Activated CD8-positive, alpha-beta memory T cell treated with anti-CD3 and anti-CD28 coated beads, Interleukin-2, amount 10 ng/mL, durations not matched to agents 7 days and 5 days (primary cell): ENCODE results near the gene CCM2. TPM values are rescaled to one million over a fixed set of nuclear protein-coding genes. Genes with fewer than 3 reads are reported as not detected.

ENCODE experiments used
- ATAC-seq: fragments of 150-1000 bp; cut with Tn5 transposase; one replicate; pipeline ENCODE4 v1.10.0; 2021; ENCODE audit warnings: moderate library complexity
- CTCF ChIA-PET: fragments of 350-600 bp; sonication (Branson Sonifier 250); formaldehyde crosslinking; loops from one replicate; lab custom pipeline; 2021; ENCODE audit warnings: antibody characterized with exemption; lab: Charles Lee
- DNase-seq: peaks from one replicate; pipeline ENCODE4 v3.0.0-alpha.2; 2020
- H3K27ac Mint-ChIP-seq: one replicate; pipeline ENCODE4 v1.8.0; 2021; ENCODE audit warnings: mild to moderate bottlenecking, mixed read lengths
- H3K27me3 Mint-ChIP-seq: one replicate; pipeline ENCODE4 v1.8.0; 2021; ENCODE audit warnings: mixed read lengths
- H3K36me3 Mint-ChIP-seq: one replicate; pipeline ENCODE4 v1.8.0; 2021; ENCODE audit warnings: mild to moderate bottlenecking, mixed read lengths
- H3K4me1 Mint-ChIP-seq: one replicate; pipeline ENCODE4 v1.8.0; 2021; ENCODE audit warnings: mixed read lengths
- H3K4me3 Mint-ChIP-seq: one replicate; pipeline ENCODE4 v1.8.0; 2021; ENCODE audit warnings: mild to moderate bottlenecking, moderate library complexity, mixed read lengths
- H3K9me3 Mint-ChIP-seq: one replicate; pipeline ENCODE4 v1.8.0; 2022; ENCODE audit warnings: low read depth, mixed read lengths
- total RNA-seq, 2 experiments: library from RNA; stranded (reverse); gene quantifications; one replicate each; pipeline ENCODE4 v1.2.3, GENCODE V29; 2021

Gene CCM2
- total RNA-seq, 2 experiments from 2014 or later: 87.5 to 113 TPM

DNA sequence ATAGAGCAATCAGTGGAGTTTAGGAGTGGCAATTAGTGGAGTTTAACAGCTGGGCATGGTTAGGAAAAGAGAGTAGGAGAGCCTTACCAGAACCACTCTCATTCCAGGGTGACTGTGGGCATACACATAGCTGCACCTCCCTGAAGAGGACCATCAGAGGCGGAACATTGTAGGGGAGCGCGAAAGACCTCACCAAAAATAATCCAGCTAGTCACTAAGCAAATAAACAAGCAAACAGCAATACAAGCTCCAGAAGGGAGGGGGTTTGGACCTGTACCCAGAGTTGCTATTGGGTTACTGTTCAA, 92.9 kb downstream of the CCM2 start:
- H3K4me1 Mint-ChIP-seq: peaks cover 8% of the 10 kb centered on the region
- no peak overlapping the region for H3K4me3 Mint-ChIP-seq
- H3K27ac Mint-ChIP-seq: no peak overlapping the region
- DNase-seq (no peak), ATAC-seq (no peak)
- peaks cover 33% of the 10 kb centered on the region for H3K27me3 Mint-ChIP-seq
- CTCF ChIA-PET: interaction anchor here (1.9 kb wide), 1 partner anchor 43 kb away, joined by 9 read pairs; no protein-coding TSS in a partner anchor
- no peaks in the 10 kb centered on the region for H3K9me3 Mint-ChIP-seq
- H3K36me3 Mint-ChIP-seq: peaks cover 3% of the 10 kb centered on the region

DNA sequence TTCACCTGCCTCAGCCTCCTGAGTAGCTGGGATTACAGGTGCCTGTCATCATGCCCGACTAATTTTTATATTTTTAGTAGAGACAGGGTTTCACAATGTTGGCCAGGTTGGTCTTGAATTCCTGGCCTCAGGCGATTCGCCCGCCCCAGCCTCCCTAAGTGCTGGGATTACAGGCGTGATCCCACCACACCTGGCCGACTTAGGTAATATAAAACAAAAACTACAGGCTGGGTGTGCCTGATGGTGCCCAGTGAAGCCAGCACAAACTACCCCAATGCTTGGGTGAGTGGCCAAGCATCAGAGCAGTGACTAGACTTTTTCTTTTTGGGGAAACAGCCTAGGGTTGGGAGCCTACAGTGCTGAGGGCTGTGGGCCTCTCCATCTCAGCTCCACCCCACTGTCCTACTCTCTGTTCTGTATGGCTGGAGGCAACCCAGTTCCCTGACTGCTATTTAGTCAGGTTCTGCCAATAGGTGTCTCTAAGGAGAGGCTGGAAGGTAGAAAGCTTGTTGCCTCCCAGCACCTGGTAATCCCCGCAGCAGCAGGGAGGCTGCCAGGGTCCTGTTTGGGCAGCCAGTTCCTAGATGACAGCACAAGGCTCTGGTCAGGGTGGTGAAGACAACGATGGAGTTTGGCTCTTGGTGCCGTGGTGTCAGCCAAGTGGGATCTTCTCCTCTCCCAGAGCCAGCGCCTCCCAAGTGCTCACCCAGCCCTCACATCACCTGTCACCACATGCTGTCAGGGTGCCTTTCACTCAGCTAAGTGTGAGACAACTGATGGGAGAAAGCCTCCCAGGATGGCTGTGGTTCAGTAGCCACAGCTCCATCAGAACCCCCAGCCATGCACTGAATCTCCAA, 99.2 kb downstream of the CCM2 start:
- DNase-seq (no peak), ATAC-seq (no peak)
- no peaks in the 10 kb centered on the region for H3K9me3 Mint-ChIP-seq
- peaks cover 26% of the 10 kb centered on the region for H3K36me3 Mint-ChIP-seq
- no peaks in the 10 kb centered on the region for H3K27me3 Mint-ChIP-seq
- no peak overlapping the region for H3K4me3 Mint-ChIP-seq
- no peaks in the 10 kb centered on the region for H3K4me1 Mint-ChIP-seq
- H3K27ac Mint-ChIP-seq: no peak overlapping the region
- CTCF ChIA-PET: no interaction called here

DNA sequence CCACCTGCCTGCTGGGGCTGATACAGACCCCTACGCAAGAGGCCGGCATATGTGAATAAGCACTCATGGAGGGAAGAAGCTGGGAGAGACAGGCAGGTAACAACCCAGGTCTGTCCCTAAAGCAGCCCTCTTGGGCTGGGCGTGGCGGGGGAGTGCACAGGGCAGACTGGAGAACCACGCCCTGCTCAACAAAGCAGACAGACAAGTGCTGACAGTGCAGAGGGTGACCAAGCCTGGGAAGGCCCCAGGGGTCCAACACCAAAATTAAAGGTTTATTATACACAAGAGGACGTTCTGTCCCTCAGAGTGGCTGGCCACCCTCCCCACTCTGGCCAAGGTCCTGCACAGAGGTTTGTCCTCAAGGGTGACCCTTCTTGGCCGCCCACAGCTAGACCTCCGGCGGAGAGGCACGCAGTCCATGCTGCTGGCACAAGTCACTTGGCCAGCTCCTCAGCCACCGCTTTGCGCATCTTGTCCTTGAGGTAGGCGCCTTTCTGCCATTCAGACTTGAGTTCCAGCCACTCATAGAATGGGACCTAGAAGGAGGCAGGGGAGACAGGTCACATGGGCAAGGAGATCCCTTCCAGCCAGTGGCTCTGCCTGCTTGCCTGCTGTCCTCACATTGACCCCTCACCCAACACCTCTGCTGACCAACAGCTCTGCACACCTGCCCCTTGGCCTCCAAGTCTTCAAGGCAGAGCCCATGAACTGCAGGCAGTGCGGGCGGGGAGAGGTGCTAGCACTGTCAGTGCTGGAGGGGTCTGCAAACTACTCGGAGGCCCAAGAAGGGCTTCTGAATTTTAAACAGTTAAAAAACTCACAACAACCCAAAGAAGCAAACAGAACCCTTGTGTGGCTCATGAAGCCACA, 100.1 kb downstream of the CCM2 start:
- Mint-ChIP-seq H3K27me3 (no peaks in the 10 kb centered on the region), H3K36me3 (peaks cover 35% of the 10 kb centered on the region), H3K4me3 (no peak overlapping the region), H3K9me3 (no peaks in the 10 kb centered on the region), H3K27ac (no peak overlapping the region), H3K4me1 (peaks cover 4% of the 10 kb centered on the region)
- DNase-seq (no peak), ATAC-seq (peak; percentile 13)
- CTCF ChIA-PET: no interaction called here

DNA sequence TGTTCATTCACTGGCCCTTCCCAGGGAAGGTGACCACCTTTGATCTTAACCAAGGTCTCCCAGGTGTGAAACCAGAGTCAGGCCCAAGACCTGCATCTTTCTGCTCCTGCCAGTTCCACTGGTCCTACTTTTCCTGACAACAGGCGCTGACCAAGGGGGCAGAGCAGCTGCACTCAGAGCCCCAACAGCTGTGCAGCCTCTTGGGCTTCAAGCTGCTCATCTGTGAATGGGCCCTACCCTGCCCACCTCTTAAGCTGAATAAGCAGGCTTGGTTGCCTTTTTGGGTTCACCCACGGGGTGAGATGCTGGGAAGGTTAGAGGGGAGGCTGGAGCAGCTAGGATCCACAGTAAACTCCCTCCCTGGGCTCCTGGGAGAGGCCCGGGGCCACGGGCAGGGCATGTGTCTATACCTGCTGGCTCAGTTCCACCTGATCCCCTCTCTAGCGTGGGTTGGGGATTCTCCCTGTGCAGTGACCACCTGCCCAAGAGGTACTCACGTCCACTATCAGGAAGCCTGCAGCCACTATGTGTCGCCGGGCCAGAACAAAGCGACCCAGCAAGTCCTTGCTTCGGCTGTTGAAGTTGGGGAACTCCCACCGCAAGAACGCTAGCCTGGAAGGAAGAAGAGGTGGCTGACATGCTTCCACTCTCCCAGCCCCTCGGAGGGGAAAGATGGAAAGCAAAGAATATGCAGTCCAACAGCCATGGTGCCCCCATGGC, 100.9 kb downstream of the CCM2 start:
- Mint-ChIP-seq H3K9me3 (no peaks in the 10 kb centered on the region), H3K36me3 (peaks cover 39% of the 10 kb centered on the region), H3K27ac (no peak overlapping the region), H3K4me1 (peaks cover 4% of the 10 kb centered on the region), H3K4me3 (no peak overlapping the region), H3K27me3 (no peaks in the 10 kb centered on the region)
- CTCF ChIA-PET: no interaction called here
- no peak for DNase-seq
- no peak for ATAC-seq

DNA sequence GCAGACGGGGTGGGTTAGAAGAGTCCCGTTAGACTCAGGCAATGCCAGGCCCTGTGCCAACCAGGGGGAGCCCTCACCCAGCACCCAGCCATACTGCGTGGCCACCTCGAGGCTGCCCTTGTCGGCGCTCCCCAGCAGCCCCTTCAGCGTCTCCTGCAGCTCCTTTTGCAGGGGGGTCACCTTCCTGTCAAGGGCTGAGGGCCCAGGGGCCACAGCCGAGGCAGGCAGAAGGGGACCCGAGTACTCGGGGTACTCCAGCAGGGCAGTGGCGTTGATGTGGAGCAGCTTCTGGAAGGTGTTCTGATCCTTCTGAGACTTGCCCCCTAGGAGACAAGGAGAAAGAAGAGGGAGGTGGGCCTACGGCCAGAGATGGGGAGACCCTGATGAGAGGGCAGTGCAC, 101.7 kb downstream of the CCM2 start:
- peaks cover 8% of the 10 kb centered on the region for H3K4me1 Mint-ChIP-seq
- no peaks in the 10 kb centered on the region for H3K27me3 Mint-ChIP-seq
- peaks cover 42% of the 10 kb centered on the region for H3K36me3 Mint-ChIP-seq
- H3K27ac Mint-ChIP-seq: no peak overlapping the region
- H3K4me3 Mint-ChIP-seq: no peak overlapping the region
- no peaks in the 10 kb centered on the region for H3K9me3 Mint-ChIP-seq
- ATAC-seq: no peak
- no peak for DNase-seq
- CTCF ChIA-PET: no interaction called here

DNA sequence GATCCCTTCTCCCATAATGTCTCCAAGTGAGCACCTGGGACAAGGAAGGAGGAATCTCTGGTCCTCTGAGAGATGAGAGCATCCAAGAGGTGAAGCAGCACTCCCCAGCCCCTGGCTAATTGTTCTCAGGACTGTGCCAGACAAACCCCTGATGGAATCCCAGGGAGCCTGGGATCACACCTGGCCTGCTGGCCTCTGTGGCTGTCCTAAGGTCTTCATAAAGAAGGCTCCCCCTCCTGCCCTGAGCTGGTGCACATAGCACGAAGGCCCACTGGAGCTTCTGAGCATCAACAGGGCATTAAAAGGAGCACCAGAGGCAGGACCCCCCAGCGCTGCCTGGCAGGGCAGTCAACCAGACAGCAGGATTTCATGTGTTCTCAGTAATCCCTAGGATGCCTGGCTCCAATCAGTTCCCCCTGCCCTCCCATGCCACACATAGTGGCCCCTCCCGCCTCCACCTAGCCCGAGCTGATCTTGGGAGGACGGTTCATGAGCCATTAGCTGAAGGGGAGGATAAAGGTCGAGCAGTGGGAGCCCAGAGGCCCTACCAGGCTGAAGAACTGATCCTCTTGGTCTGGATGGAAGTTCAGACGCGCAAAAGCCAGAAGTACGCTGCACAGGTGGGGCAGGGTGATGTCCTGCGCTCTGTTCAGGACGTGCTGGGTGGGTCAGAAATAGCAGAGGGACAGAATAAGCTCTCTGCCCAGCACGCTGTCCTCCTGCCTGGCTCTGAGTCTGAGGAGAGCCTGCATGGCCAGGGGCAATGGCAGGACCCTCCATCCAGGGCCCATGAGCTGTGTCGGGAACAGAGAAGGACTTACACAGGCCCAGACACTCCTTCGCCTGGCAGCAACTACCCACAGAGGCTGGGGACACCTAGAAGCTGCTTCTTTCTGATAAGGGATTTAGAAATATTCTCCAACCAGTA, 103.0 kb downstream of the CCM2 start:
- Mint-ChIP-seq H3K36me3 (peaks cover 53% of the 10 kb centered on the region), H3K27ac (no peak overlapping the region), H3K9me3 (no peaks in the 10 kb centered on the region), H3K4me3 (no peak overlapping the region), H3K27me3 (no peaks in the 10 kb centered on the region), H3K4me1 (peaks cover 19% of the 10 kb centered on the region)
- CTCF ChIA-PET: no interaction called here
- ATAC-seq (no peak), DNase-seq (no peak)

DNA sequence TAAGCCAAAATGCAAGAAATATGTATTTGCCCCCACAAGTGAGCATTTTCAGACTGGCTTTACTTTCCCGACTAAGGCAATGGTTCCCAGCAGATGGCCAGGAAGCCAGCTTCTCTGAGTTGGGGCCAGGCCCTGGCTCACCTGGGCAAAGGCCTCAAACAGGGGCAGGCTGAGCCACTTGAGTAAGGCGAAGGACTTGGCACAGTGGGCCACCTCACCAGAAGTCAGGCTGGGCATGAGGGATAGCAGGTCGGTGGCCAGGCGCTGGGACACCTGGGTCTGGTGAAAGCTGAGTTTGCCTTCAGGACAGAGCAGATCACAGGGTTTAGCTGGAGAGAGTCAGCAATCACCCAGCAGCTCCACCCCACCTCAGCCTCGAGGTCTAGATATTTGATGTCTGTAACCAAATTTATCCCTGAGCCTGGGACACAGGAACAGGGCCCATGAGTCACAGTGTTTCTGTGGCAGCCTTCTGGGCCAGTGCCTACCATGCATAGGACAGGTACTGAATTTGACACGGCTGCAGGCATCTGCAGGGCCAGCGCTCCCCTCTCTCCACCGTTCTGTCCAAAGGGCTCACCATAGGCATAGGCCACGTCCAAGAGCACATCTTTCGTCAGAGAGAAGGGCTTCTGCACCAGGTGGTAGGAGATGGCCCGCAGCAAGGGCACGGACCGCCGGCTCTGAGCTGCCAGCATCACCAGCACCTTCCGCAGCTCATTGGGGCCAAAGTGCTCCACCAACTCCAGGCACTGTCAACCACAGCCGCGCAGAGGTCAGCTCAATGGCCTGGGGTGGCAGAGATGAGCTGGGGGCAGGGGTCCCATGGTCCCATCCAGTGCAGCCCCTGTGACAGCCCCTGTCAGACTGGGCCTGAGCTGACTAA, 104.2 kb downstream of the CCM2 start:
- DNase-seq: peak; percentile 38
- Mint-ChIP-seq H3K4me1 (peaks cover 29% of the 10 kb centered on the region), H3K9me3 (no peaks in the 10 kb centered on the region), H3K4me3 (no peak overlapping the region), H3K27ac (no peak overlapping the region), H3K36me3 (peaks cover 62% of the 10 kb centered on the region), H3K27me3 (no peaks in the 10 kb centered on the region)
- no peak for ATAC-seq
- CTCF ChIA-PET: interaction anchor here (1.1 kb wide), 1 partner anchor 32 kb away, joined by 3 read pairs; no protein-coding TSS in a partner anchor

DNA sequence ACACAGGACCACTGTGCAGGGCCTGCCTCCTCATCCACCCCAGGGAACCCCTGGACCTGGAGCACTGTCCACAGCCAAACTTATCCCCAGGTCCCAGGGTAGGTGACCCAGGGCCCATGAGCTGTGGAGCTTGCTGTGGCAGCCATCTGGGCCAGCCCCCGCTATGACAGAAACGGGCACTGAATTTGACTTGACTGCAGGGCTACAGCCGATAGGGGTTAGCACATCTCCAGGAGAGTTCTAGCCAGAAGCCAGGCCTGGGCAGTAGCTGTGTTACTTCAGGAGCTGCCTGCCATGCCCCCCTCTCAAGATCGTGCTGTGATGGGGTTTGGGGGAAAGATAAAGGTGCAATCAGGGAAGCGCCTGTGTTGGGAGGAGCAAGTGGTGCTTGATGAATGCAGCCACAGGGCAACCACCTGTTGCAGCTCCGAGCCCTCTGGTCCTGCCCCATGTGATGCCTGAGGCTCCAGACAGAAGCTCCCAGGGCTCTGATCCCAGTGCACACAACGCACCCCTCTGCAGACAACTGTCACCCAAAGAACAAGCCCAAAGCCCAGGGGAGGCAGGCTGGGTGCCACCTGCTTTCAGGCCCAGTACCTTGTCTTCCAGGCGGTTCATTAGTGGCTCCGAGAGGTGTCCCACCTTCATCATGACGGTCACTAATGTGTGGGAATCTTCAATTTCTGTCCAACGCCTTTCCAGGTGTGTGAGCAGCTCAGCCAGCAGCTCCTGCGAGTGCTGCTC, 105.0 kb downstream of the CCM2 start:
- H3K36me3 Mint-ChIP-seq: peaks cover 61% of the 10 kb centered on the region
- peaks cover 34% of the 10 kb centered on the region for H3K4me1 Mint-ChIP-seq

DNA sequence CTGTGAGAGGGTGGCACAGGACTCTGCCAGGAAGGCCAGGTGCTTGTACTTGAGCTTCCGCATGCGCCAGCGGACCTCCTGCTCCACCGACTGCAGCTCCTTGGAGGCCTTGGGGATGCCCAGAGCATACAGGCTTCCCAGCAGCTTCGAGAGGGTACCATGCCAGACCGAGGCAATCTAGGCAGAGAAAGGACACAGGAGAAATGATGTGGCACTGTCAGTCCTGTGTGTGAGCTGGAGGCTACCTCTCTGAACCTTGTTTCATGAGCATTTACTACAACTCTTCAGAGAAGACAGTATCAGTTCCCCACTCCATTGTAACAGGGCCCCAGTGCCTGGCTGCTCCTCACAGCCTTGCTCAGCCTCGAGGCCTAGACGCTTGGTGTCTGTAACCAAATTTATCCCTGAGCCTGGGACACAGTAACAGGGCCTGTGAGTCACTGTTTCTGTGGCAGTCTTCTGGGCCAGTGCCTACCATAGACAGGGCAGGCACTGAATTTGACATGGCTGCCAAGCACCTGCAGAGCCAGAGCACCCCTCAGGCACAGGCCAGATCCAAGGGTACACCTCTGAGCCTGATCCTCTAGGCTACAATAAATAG, 105.7 kb downstream of the CCM2 start:
- no peak overlapping the region for H3K27ac Mint-ChIP-seq
- no peak for DNase-seq
- CTCF ChIA-PET: interaction anchor here (1.1 kb wide), 1 partner anchor 31 kb away, joined by 3 read pairs; no protein-coding TSS in a partner anchor

More for the DNA sequence above, 105.0 kb downstream of the CCM2 start:
- Mint-ChIP-seq H3K4me3 (no peak overlapping the region), H3K27me3 (no peaks in the 10 kb centered on the region), H3K9me3 (no peaks in the 10 kb centered on the region), H3K27ac (no peak overlapping the region)
- CTCF ChIA-PET: interaction anchor here (1.1 kb wide), 1 partner anchor 31 kb away, joined by 3 read pairs; no protein-coding TSS in a partner anchor
- no peak for DNase-seq
- ATAC-seq: no peak

DNA sequence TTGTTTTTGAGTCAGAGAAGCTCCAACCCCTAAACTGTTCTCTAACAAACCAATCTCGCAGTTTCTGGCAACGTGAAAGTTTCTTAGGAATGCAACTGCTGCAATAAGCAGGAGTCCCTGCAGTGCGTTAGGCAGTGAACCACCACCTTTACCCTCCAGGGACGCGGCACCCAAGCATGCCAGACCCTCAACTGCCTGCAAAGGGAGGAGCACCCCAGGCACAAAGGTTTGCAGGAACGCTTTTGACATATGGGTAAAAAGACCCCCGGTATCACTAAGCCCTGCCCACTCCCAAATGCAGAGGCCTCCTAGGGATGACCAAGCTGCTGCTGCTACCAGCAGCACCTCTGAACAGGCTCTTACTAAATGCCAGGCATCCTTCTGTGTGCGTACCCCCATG, 106.8 kb downstream of the CCM2 start:
- CTCF ChIA-PET: no interaction called here
- no peak overlapping the region for H3K4me3 Mint-ChIP-seq
- H3K27me3 Mint-ChIP-seq: no peaks in the 10 kb centered on the region
- H3K9me3 Mint-ChIP-seq: no peaks in the 10 kb centered on the region
- H3K36me3 Mint-ChIP-seq: peaks cover 58% of the 10 kb centered on the region
- peaks cover 40% of the 10 kb centered on the region for H3K4me1 Mint-ChIP-seq
- H3K27ac Mint-ChIP-seq: no peak overlapping the region
- DNase-seq: no peak
- ATAC-seq: no peak

More for the DNA sequence above, 105.7 kb downstream of the CCM2 start:
- Mint-ChIP-seq H3K36me3 (peaks cover 56% of the 10 kb centered on the region), H3K4me3 (no peak overlapping the region), H3K4me1 (peaks cover 37% of the 10 kb centered on the region), H3K9me3 (no peaks in the 10 kb centered on the region), H3K27me3 (no peaks in the 10 kb centered on the region)
- ATAC-seq: no peak

DNA sequence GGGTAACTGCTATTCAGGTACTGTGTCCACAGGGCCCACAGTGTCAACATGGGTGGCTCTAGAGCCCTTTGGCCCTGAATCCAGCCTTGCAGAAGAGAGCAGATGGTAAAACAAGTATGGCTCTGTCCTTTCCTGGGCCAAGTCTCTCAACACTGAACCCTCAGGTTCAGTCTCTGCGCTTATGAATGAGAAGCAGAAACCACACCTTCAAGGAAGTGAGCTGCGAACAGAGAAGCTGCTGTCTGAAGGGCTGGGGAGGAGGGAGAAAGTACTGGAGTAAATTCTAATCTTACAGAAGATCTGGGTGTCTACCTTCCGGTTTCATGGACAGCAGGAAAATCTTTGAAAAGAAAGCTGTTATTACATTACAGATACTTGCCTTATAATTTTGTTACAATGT, 107.4 kb downstream of the CCM2 start:
- Mint-ChIP-seq H3K27ac (peak overlapping the region; percentile 12), H3K4me3 (no peak overlapping the region), H3K36me3 (peaks cover 55% of the 10 kb centered on the region), H3K4me1 (peaks cover 44% of the 10 kb centered on the region), H3K27me3 (no peaks in the 10 kb centered on the region), H3K9me3 (no peaks in the 10 kb centered on the region)
- CTCF ChIA-PET: no interaction called here
- no peak for ATAC-seq
- DNase-seq: no peak
